Inflammatory macrophage treated with lipopolysaccharide for 1 hour (primary cell): Measurements from ENCODE around the gene SBF2.
A peak's percentile ranks its signal among the peaks of the same experiment; 100 is the strongest.
"Not testable (repeated sequence)": the region's sequence is repeated elsewhere in the genome, so short reads cannot be mapped to it uniquely, and the experiment has no call there.

Source experiments
- DNase-seq, 2 donors: peaks; one replicate each; pipeline ENCODE4 v3.0.0-alpha.2; 2020 to 2022

SBF2 gene

DNA sequence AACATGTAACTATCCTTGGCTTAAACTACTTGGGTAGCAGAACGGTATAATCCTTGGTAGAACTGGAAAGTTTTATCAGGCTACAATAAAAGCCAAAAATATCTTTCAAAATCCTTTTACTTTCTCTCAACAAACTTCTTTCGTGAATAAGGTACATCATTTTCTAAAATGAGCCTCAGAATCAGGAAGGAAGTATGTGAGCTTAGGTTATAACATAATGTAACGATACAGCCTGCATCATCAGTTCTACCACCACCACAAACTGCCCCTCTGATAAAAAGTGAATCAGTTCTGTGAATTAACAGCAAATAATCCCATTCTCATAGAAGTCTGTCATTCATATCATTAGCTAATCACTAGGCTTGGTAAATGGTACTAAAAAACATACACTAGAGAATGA is 244.3 kb downstream of the SBF2 start:
- DNase-seq, result no peak

DNA sequence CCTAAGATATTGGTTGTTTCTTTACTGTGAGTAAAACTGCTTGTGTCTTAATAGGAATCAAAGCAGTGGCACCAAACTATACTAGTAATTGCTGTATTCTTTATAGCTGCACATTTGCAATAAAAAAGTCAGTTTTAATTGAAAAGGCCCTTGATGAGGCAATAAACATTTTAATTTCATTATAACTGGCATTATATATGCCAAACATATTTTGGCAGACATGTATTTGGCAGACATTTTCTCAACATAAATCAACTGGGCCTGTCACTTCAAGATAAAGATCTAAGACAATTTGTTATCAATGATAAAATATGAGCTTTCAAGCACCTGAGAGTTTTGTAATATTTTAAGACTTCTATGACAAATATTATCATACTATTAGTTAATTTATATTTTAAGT is 245.7 kb downstream of the SBF2 start:
- no peak for DNase-seq

DNA sequence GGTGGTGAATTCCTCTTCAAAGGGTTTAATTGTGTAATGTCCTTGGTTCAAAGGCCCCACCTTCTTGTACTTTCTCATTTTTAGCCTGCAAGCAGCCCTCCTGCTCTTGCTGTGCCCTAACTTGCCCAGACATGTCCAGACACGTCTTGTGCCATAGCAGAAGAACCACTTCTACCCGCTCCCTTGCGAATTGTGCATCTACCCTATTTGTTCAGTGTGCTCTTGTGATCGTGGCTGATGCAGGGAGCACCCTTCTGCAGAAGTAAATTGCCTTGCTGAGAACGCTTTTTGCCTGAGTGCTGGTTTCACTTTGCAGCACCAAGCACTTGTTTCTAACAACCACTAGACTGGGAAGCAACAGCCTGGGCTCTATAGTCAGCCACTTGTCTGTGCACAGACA is 249.4 kb downstream of the SBF2 start:
- no peak for DNase-seq

DNA sequence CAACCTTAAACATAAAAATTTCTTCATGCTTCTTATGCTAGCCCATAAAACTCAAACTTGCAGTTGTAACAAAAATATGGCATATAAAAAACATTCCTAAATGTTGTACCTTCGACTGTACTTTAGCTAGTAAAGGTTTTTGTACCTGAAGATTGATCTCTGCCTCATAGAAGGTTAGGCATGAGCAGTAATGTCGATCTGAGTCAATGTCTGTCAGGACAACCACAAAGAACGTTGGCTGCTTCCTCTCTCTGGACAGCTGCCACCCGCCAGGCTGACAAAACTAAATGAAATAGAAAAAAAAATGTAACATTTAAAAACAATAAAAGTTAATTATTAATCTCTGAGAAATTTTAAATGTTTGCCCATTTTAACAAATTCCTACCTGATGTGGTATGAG is 251.3 kb downstream of the SBF2 start:
- DNase-seq, result peak; percentile 11 to 42

DNA sequence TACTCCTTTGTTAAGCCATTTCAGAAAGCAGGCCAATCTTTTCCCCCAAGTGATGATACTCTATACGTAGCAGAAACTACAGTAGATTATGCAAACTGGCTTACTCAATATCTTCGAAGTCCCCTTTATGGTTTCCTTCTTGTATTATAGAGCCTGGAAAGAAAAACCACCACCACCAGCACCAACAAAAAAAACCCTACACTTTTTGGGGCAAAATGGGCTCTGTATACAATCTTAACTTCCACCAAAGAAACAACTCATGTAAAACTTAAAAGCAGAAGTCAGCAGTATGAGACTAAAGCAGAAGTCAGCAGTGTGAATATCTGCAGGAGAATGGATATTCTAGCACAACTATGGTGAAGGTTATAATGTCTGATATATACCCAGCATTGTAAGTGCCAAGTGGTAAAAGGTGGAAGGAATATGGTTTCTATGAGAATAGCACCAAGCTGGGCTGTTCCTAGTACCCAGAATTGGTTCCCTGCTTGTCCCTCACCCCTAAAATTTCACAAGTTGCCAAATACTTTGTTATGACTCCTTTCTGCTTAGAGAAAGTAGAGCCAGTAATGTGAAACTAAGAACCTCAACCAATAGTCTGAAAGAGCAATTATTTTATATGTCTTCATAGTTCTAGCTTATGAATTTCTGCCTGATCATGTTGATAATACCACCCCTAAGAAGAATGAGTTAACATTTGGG is 252.1 kb downstream of the SBF2 start:
- DNase-seq, result peak; percentile 82 to 88

DNA sequence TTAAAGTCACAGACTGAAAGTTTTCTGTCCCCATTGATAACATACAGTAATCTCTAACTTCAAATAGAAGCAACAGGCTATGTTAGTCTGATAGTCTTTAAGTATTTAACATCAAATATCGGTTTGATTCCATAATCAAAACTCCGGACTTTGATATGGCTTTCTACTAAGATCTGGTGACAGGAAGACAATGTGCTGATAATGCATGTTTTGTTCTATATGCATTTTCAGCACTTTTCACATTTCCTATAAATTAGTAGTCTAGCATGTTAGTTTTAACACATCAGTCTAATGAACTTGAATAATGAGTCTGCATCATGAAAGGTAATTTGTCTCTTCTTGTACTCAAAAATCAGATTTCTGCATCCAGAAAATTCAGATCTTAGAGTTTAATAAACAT is 252.7 kb downstream of the SBF2 start:
- no peak for DNase-seq

DNA sequence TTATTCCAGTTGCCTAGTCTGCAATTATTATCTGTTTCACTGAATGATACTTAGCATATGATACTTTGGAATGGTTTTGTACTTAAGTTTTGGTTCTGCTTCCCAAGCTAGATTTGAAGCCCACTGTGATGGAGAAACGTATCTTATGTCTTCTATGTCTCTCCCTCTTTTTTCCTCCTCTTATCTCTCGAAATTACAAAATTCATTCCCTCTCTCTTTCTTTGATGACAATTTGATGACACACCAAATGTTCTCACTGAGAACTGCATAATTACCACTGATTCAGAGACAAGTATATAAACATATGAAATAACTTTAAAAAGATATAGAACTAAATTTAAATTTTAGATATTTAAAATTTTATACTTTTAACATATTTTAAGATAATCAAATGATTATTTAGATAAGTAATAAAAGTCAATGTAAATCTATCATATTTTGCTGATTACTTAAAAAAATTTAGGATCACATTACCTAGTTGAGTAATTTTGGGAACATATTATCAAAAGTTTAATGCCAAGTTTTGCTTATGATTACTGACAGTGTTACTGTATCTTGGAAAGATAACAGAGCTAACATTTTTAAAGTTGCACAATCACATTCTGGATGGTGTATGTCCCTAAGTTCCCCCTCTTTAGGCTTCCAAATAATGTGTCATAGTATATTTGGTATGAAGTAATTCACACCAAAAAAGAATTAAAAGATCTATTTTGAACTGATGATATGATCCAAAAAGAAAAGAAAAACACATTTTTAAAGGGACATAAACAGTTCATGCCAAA is 255.3 kb downstream of the SBF2 start:
- peak; percentile 71 to 73 for DNase-seq

DNA sequence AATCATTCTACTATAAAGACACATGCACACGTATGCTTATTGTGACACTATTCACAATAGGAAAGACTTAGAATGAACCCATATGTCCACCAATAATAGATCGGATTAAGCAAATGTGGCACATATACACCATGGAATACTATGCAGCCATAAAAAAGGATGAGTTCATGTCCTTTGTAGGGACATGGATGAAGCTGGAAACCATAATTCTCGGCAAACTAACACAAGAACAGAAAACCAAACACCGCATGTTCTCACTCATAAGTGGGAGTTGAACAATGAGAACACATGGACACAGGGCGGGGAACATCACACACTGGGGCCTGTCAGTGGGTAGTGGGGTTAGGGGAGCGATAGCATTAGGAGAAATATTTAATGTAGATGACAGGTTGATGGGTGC is 258.1 kb downstream of the SBF2 start:
- DNase-seq, result not testable (repeated sequence)

DNA sequence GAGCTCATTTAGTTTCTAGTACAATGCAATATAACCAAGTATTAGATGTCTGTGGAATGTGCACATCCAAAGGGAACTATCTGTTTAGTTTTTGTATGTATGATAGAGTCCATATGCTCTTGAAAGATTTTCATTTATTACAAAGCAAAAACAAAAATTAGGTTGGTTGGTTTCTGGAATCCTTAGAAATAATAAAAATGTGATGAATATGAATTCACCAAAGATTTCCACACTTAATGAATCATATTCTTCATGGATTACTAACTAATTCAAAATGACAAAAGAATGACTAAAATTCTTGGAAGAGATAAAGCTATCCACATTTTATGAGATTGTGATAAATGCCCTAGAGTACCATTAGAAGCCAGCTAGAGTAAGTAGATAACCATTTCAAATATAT is 261.1 kb downstream of the SBF2 start:
- no peak for DNase-seq

DNA sequence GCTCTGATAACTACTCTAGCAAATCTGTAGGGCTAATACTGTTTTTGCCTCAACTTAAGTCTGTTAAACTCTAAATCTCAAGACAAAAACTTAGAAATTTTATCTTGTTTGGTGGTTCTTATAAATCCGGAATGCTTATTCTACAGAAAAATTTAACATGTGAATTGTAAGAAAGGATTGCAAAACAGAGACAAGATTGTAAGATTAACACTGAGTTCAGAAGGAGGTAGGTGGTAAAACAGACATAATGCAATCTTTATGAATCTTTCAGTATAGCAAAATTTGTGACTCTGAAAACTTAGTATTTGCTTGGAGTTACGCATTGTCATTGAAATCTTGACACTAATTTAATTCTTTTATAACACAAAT is 263.9 kb downstream of the SBF2 start:
- no peak for DNase-seq

DNA sequence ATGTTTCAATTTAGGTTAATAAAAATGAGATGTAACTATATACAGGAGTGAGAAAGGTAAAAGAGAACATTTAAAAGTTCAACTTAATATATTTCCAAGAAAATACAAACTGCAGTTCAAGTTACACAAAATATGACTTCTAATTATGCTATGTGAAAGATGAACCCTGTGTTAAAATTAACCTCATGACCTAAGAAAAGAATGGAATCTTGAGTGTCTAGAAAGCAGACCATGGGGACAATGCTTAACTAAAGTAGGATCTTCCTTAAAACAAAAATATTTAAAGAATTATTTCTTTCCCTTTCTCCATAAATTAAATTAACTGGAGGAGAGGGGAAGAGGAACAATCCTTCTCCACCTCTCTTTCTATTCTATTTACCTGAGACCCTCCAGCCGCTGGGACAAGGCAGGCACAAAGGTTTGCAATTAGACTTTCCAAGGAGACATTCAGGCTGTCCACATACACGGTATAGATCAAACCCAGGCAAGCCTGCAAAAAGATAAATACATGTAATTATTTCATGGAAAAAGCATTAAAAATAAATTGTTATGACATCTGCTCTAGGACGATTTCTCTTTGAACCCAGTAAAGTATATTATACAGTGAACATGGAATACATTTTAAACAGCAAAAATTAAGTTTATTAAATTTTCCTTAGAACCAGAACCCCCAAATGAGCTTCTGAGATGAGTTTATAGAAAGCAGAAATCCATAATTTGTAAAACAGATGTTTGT is 264.5 kb downstream of the SBF2 start:
- DNase-seq, result no peak

DNA sequence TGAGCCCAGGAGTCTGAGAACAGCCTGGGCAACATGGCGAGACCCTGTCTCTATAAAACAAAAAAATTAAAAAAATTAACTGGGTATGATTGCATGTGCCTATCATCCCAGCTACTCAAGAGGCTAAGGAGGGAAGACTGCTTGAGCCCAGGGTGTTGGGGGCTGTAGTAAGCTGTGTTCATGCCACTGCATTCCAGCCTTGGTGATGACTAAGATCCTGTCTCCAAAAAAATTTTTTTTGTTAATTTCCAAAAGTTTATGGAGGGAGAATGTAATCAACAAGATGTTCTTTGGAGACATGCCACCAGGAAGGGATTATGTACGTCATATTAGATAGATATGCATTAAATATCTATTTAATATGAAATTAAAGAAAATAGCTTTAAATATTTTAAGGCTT is 267.5 kb downstream of the SBF2 start:
- no peak for DNase-seq

DNA sequence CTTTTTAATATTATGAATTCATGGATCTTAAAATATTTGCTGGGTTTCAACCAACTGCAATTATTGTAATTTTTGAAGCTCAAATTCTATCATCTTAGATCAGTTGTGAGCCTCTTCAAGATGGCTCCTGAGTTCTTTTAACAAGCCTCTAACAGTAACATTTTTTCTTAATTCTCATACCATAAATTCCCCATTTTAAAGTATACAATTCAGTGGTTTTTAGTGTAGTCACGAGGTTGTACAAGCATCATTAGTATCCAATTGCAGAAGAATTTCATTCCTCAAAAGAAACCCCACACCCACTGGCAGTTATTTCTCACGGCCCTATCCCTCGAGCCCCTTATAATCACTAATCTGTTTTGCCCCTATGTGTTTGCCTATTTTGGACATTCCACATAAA is 270.8 kb downstream of the SBF2 start:
- no peak for DNase-seq

DNA sequence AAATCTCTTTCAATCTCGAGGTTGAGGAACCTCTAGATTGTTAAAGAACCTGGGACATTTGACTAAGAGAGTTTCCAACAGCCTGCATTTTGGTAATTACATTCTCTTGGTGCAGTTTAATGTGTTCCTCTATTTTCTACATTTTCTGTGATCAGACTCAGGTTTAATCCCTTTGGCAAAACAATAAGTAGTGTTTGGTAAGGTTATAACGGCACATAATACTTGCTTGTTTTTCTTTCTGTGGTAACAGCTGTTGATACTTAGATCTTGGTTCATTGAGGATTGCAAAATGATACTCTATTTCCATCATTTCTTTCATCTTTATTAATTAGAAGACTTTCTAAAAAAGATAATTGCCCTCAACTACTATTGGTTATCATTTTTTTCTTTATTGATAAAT is 271.3 kb downstream of the SBF2 start:
- no peak for DNase-seq

DNA sequence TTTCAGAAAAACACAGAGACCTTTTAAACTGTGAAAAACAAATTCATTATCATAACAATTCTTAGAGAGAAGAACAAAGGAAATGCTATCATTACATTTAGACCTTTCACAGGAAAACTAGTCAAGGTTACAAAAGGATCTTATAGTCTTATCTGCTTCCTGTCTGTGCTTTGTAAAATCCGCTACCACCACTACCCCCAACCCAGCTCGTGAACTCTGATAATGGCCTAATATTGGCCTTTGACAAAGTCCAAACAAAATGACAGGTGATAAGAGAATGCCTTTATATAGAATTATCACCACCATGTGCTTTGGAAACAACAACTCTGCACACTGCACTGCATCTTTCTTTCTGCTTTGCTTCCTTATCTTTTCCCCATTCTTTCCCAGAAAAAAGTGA is 272.5 kb downstream of the SBF2 start:
- DNase-seq, result no peak

DNA sequence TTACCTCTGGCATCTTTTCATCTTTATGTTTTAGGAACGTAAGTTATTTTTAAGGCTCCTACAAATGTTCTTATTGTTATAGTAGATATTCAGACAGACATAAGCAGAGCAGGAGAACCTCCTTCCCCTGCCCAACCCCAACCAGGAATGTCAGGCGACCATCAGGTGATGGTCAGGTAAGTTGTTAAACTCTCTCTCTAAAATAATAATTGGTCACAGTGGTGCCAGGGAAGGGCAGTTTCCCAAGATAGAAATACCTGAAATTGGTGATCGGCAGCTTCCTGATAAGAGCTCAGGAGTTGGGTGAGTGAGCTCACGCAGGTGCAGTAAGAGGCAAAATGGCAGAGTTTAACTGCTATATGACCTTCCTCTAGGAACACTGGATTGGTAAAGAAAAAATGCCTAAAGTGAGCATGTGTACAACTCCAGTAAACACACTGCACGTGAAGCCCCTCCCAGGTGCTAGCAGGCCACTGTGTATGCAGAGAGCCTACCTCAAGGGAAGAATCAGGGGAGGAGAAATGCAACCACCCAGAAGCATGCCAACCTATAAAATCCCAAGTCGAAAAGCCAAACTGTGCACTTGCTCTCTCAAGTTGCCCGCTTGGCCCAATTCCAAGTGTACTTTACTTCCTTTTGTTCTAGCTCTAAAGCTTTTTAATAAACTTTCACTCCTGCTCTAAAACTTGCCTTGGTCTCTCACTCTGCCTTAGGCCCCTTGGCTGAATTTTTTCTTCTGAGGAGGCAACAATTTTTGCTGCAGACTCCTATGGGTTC is 273.9 kb downstream of the SBF2 start:
- peak in 1 of 2 donors; percentile 12 for DNase-seq

DNA sequence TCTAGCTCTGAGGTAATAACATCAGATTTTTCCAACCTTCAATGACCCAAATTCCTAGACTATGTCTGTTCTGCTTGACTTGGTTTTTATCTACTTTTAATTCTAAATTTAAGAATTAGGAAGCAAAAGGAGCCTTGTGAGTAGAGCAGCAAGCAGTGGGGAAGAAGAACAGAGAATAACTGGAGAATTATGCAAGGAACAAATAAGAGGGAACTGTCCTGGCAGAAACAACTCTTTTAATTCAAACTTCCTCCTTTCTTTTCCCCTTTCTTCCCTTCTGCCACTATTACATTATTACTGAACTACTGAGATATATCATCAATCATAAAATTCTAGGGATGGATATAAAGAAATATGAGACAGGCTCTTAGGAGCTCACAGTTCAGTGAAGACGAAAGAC is 276.1 kb downstream of the SBF2 start:
- DNase-seq, result peak; percentile 34 to 36

DNA sequence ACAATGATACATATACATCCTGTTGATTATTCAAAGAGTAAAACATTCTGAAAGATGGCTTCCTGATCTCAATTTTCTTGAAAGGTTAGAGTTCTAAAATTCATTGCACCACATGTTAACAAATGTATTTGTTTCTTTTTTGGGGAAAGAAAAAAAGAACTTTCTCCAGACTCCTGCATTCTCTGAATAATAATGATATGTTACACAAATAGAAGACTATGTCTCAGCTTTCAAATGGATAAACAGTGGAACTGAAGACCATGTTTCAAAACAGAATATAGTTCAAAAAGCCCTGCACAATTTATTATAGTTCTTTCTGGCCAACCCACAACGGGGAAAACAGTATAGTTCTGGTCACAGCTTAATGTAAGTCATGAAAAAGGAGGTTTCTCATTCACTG is 277.0 kb downstream of the SBF2 start:
- no peak for DNase-seq

DNA sequence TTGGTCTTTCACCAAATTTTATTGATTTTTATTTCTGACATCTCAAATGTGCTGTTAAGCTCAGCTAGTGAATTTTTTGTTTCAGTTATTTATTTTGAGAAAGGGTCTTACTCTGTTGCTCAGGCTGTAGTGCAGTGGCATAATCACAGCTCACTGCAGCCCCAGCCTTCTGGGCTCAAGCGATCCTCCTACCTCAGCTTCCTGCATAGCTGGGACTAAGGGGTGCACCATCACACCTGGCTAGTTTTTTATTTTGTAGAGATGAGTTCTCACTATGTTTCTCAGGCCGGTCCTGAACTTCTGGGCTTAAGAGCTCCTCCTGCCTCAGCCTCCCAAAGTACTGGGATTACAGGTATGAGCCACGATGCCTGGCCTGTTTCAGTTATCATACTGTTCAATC is 282.0 kb downstream of the SBF2 start:
- no peak for DNase-seq

DNA sequence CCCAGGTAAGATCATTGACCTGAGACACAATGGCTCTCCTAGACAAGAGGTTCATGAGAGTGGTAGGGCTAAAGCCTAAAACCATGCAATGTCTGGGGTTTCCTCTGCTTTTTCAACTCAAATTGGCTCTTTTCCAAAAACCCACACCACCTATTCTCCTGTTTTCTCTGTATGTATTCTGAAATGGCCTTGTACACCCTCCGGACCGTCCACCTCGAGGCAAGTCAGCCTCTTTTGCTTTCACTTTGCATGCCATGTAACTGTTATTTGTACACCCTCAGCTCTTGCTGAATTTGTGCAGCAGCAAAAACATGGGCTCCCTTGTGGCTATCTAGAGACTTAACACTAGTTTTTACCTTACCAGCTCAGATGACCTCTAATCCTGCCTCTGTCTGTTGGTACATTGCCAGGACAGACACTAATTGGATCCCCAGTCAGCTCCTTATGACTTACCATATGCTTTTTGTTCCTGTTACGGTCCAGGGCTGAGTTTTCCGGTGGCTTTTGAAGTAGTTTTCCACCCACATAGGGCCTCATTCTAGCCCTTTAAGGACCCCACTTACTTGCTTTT is 288.0 kb downstream of the SBF2 start:
- no peak for DNase-seq

DNA sequence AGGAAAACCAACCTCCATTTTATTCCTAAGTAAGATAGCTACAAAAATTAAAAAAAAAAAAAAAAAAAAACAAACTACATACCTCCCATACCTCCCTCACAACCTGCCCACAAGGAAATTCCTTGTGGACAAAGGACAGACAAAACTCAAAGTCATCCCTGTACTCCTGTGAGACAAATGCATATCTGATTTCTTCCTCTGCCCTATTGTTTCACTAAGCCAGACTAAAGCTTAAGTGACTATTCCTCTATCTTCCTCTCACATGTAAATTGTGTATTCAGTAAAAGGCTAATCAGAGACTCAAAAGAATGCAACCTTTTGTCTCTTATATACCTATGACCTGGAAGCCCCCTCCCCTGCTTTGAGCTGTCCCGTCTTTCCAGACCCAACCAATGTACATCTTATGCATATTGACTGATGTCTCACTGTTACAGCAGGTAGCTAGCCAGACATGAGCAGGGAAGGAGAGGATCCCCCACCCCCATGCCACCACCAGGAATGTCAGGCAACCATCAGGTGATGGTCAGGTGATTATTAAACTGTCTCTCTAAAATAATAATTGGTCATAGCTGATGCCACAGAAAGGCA is 289.4 kb downstream of the SBF2 start:
- no peak for DNase-seq

DNA sequence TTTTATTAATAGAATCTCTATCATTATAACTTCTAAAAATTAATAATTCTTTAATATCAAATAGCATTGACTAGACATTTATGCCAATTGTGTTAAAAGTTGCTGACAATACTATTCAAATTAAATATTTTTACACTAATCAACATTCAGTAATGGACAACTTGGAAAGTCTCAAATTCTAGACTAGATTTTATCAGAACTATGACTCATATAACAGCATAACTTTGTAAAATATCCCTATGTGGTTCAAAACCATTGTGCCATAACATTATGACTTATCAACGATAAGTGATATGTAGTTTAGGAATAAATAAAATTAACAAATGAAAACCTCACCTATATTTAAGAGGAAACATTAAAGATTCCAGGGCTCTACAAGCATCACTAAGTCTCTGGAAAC is 291.8 kb downstream of the SBF2 start:
- DNase-seq, result no peak

DNA sequence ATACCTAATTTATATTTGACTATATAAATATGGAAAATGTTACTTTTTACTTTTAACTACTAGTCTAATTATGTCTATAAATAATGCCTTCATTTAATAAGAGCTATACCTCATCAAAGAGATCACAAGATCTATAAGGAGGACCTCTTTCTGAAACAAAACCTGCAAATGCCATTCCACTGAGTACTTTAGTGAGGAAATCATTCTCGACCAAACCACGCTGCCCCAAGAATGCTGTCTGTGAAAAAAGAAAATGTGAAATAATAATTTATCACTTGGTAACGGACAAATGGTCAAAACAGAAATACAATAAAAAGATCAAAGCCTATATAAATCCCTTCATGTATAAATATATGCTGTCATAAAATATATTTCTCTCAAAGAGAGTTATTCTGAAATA is 301.7 kb downstream of the SBF2 start:
- no peak for DNase-seq
